Transverse colon (tissue), 4 donors: ENCODE data around the gene INHBC. TPM values are rescaled to one million over a fixed set of nuclear protein-coding genes. Genes with fewer than 3 reads are reported as not detected.

Source experiments
- DNase-seq: peaks from one replicate; pipeline ENCODE4 v3.0.0-alpha.2; 2019
- H3K27ac ChIP-seq, 4 donors: fragments of 200-600 bp; sonication (generic); 2 replicates each; pipeline ENCODE4 v1.5.1; 2016 to 2018; ENCODE audit warnings: inconsistent platforms in 4 of 4
- H3K27me3 ChIP-seq: fragments of 200-600 bp; sonication (generic); 2 replicates; pipeline ENCODE4 v1.5.1; 2017; ENCODE audit warnings: inconsistent platforms
- H3K36me3 ChIP-seq, 4 donors: fragments of 200-600 bp; sonication (generic); 2 replicates each; pipeline ENCODE4 v1.5.1; 2017 to 2019; ENCODE audit warnings: inconsistent platforms in 4 of 4
- H3K4me1 ChIP-seq, 4 donors: fragments of 200-600 bp; sonication (generic); 2 replicates each; pipeline ENCODE4 v1.5.1; 2017 to 2020; ENCODE audit warnings: inconsistent platforms in 4 of 4
- H3K4me3 ChIP-seq, 4 donors: fragments of 200-600 bp; sonication (generic); 1 replicate in 1 of 4; 2 replicates in 3 of 4; pipeline versions ENCODE4 v1.5.1 to v1.6.1; 2017 to 2019; ENCODE audit warnings: inconsistent platforms in 4 of 4
- H3K9me3 ChIP-seq, 2 donors: fragments of 200-600 bp; sonication (generic); 2 replicates each; pipeline ENCODE4 v1.5.1; 2017 to 2019; ENCODE audit warnings: inconsistent platforms in 2 of 2
- CTCF ChIP-seq, 5 experiments: fragments of 200-600 bp in 3 of 5; fragments of 450-650 bp in 2 of 5; sonication (generic) in 3 of 5; IDR thresholded peaks; 1 replicate in 2 of 5; 2 replicates in 3 of 5; pipeline ENCODE4 v1.5.1; 2016 to 2017; ENCODE audit warnings: antibody characterized with exemption in 5 of 5, inconsistent platforms in 3 of 5, mild to moderate bottlenecking in 2 of 5, moderate library complexity in 1 of 5
- EP300 ChIP-seq: sonication (generic); formaldehyde crosslinking; IDR thresholded peaks from one replicate; pipeline ENCODE4 v1.6.1; 2017; ENCODE audit warnings: antibody characterized with exemption, low read depth
- POLR2A ChIP-seq: fragments of 450-650 bp; IDR thresholded peaks from one replicate; pipeline ENCODE4 v1.6.1; 2016; ENCODE audit warnings: antibody characterized with exemption, mild to moderate bottlenecking, moderate library complexity
- POLR2AphosphoS5 ChIP-seq, 3 donors: sonication (generic); formaldehyde crosslinking; IDR thresholded peaks; one replicate each; pipeline ENCODE4 v1.6.1; 2016; ENCODE audit warnings: antibody characterized with exemption in 3 of 3
- WGBS, 2 donors: methylation state at CpG; one replicate each; pipeline ENCODE4 v1.1.5; 2018; ENCODE audit warnings: low coverage in 1 of 2; 5-methylcytosine and 5-hydroxymethylcytosine counted together
- in situ Hi-C, 4 donors: fragments of 200-750 bp; cut with MboI; loops; one replicate each; pipeline versions ENCODE4 v1.15.0 to v1.15.1; 2017; ENCODE audit warnings: low sequenced_read_pairs in 3 of 4, low pct_ligation_motif_present in 1 of 4, low pct_unique_long_range_greater_than_20kb in 1 of 4
- intact Hi-C: fragments of 100-400 bp; cut with DNase I; formaldehyde crosslinking; loops from one replicate; pipeline ENCODE4 v1.15.1; 2023; ENCODE audit warnings: low total_unique reads
- total RNA-seq, 4 donors: library from RNA; depleted of rRNA; stranded (reverse); fragments of >200 nt; gene quantifications; one replicate each; pipeline ENCODE4 v1.1.0, GENCODE V29; 2016

INHBC gene
- total RNA-seq, 4 donors from 2014 or later = not detected

- Histone ChIP-seq H3K27ac (no peak overlapping the region), H3K4me1 (peaks cover 9 to 12% (median 9%) of the 10 kb centered on the region in 4 donors), H3K4me3 (no peak overlapping the region), H3K27me3 (no peaks in the 10 kb centered on the region), H3K36me3 (no peaks in the 10 kb centered on the region), H3K9me3 (no peaks in the 10 kb centered on the region)
- 83 to 95% methylated on average over 2 of the region's 2 CpGs for WGBS, 2 donors
- in situ Hi-C loops (loop anchor here in 3 of 4 donors (10.0 to 25.0 kb wide), 2 partner anchors 136 to 154 kb away; no protein-coding TSS in a partner anchor), intact Hi-C loops (no loop called here)
- DNase-seq = no peak
- TF ChIP-seq POLR2AphosphoS5 (IDR thresholded peaks at IDR 0.05) (no peak), CTCF (IDR thresholded peaks at IDR 0.05) (no peak), POLR2A (no peak), EP300 (no peak)
Observed at GRCh38 chr12:57448669-57449068, 14.1 kb downstream of the INHBC start.

- WGBS, 2 donors = 99% methylated on average over 7 of the region's 7 CpGs; no CpG with 5 or more reads in 1 of the 2 donors
- DNase-seq = no peak
- peaks cover 9 to 12% (median 9%) of the 10 kb centered on the region in 4 donors for H3K4me1 ChIP-seq
- H3K27me3 ChIP-seq = no peaks in the 10 kb centered on the region
- H3K4me3 ChIP-seq = no peak overlapping the region
- H3K9me3 ChIP-seq = no peaks in the 10 kb centered on the region
- no peak overlapping the region for H3K27ac ChIP-seq
- in situ Hi-C loops (loop anchor here in 3 of 4 donors (10.0 to 25.0 kb wide), 2 partner anchors 137 to 155 kb away; no protein-coding TSS in a partner anchor), intact Hi-C loops (no loop called here)
- no peaks in the 10 kb centered on the region for H3K36me3 ChIP-seq
- TF ChIP-seq EP300 (no peak), CTCF (IDR thresholded peaks at IDR 0.05) (no peak), POLR2AphosphoS5 (IDR thresholded peaks at IDR 0.05) (no peak), POLR2A (no peak)
Observed at GRCh38 chr12:57449375-57449774, 14.8 kb downstream of the INHBC start.

GRCh38 chr12:57450057-57450456 is 15.5 kb downstream of the INHBC start:
- H3K36me3 ChIP-seq = no peaks in the 10 kb centered on the region
- H3K27ac ChIP-seq = no peak overlapping the region
- WGBS, 2 donors = 72 to 93% methylated on average over 2 to 3 of the region's 3 CpGs
- intact Hi-C loops = loop anchor here (5.0 kb wide), 2 partner anchors 143 to 188 kb away; no protein-coding TSS in a partner anchor
- no peak for DNase-seq
- peaks cover 9 to 12% (median 9%) of the 10 kb centered on the region in 4 donors for H3K4me1 ChIP-seq
- no peaks in the 10 kb centered on the region for H3K27me3 ChIP-seq
- no peaks in the 10 kb centered on the region for H3K9me3 ChIP-seq
- no peak for TF ChIP-seq CTCF (IDR thresholded peaks at IDR 0.05)
- in situ Hi-C loops = no loop called here
- H3K4me3 ChIP-seq = no peak overlapping the region

GRCh38 chr12:57451233-57451778 is 16.7 kb downstream of the INHBC start:
- in situ Hi-C loops = no loop called here
- H3K27me3 ChIP-seq = no peaks in the 10 kb centered on the region
- H3K36me3 ChIP-seq = no peaks in the 10 kb centered on the region
- TF ChIP-seq EP300 (no peak), CTCF (IDR thresholded peaks at IDR 0.05) (no peak), POLR2A (no peak), POLR2AphosphoS5 (IDR thresholded peaks at IDR 0.05) (no peak)
- intact Hi-C loops = loop anchor here (5.0 kb wide), 2 partner anchors 144 to 189 kb away; no protein-coding TSS in a partner anchor
- no peaks in the 10 kb centered on the region for H3K9me3 ChIP-seq
- no peak overlapping the region for H3K4me3 ChIP-seq
- H3K27ac ChIP-seq = no peak overlapping the region
- H3K4me1 ChIP-seq = peaks cover 9 to 16% (median 10%) of the 10 kb centered on the region in 4 donors
- whole genome bisulfite sequencing, 2 donors = 67% methylated on average over 6 of the region's 6 CpGs; no CpG with 5 or more reads in 1 of the 2 donors
- DNase-seq = no peak
